Hematopoietic multipotent progenitor cell treated with erythropoietin and hydrocortisone succinate and interleukin-3 and kit ligand, for 17 days (in vitro differentiated cells): Measurements from ENCODE around the gene PTGS1.
A peak's percentile ranks its signal among the peaks of the same experiment; 100 is the strongest.
"Not testable (repeated sequence)": the region's sequence is repeated elsewhere in the genome, so short reads cannot be mapped to it uniquely, and the experiment has no call there.

Experiments
- DNase-seq: peaks from one replicate; pipeline ENCODE4 v3.0.0-alpha.2; 2015; ENCODE audit warnings: low spot score

The PTGS1 gene

GRCh38 chr9:122370869-122371755 lies at the start of gene PTGS1:
TSS of gene PTGS1 (plus strand) at chr9:122371024. CDS start at chr9:122371085, 61 bp downstream.
- no peak for DNase-seq

GRCh38 chr9:122322553-122322952 lies 48.3 kb upstream of the PTGS1 start:
- DNase-seq, result no peak

- DNase-seq, result not testable (repeated sequence)
Observed at GRCh38 chr9:122324665-122325064, 46.2 kb upstream of the PTGS1 start.

- no peak for DNase-seq
Observed at GRCh38 chr9:122325124-122325523, 45.7 kb upstream of the PTGS1 start.

GRCh38 chr9:122327175-122327574 lies 43.6 kb upstream of the PTGS1 start:
- DNase-seq, result no peak

- DNase-seq, result peak; percentile 74
Observed at GRCh38 chr9:122329597-122329996, 41.2 kb upstream of the PTGS1 start.

- DNase-seq, result peak; percentile 27
Observed at GRCh38 chr9:122330466-122330865, 40.4 kb upstream of the PTGS1 start.

GRCh38 chr9:122331523-122331927 lies 39.3 kb upstream of the PTGS1 start:
- no peak for DNase-seq

- DNase-seq, result peak; percentile 94
Observed at GRCh38 chr9:122332083-122332482, 38.7 kb upstream of the PTGS1 start.

- DNase-seq, result no peak
Observed at GRCh38 chr9:122332644-122333043, 38.2 kb upstream of the PTGS1 start.

- DNase-seq, result no peak
Observed at GRCh38 chr9:122333169-122333808, 37.5 kb upstream of the PTGS1 start.

- DNase-seq, result no peak
Observed at GRCh38 chr9:122334916-122335315, 35.9 kb upstream of the PTGS1 start.

GRCh38 chr9:122336189-122336588 lies 34.6 kb upstream of the PTGS1 start:
- no peak for DNase-seq

GRCh38 chr9:122336866-122337555 lies 33.8 kb upstream of the PTGS1 start:
- no peak for DNase-seq

GRCh38 chr9:122337556-122337929 lies 33.3 kb upstream of the PTGS1 start:
- DNase-seq, result no peak

- DNase-seq, result no peak
Observed at GRCh38 chr9:122338536-122338935, 32.3 kb upstream of the PTGS1 start.

- DNase-seq, result no peak
Observed at GRCh38 chr9:122338994-122339393, 31.8 kb upstream of the PTGS1 start.

GRCh38 chr9:122339579-122339978 lies 31.2 kb upstream of the PTGS1 start:
- no peak for DNase-seq

GRCh38 chr9:122340161-122340560 lies 30.7 kb upstream of the PTGS1 start:
- no peak for DNase-seq

- no peak for DNase-seq
Observed at GRCh38 chr9:122342323-122343050, 28.3 kb upstream of the PTGS1 start.

GRCh38 chr9:122346478-122347347 lies 24.1 kb upstream of the PTGS1 start:
- no peak for DNase-seq
